Skeletal muscle tissue (tissue), 4 donors: Measurements from ENCODE around the gene GDPGP1. TPM values are rescaled to one million over a fixed set of nuclear protein-coding genes. Genes with fewer than 3 reads are reported as not detected.
"Not testable (repeated sequence)": the region's sequence is repeated elsewhere in the genome, so short reads cannot be mapped to it uniquely, and the experiment has no call there.

Experiments used
- H3K27ac ChIP-seq: one replicate; pipeline ENCODE4 v1.7.0; 2013; ENCODE audit warnings: mild to moderate bottlenecking, low read depth, low read length, inconsistent platforms
- H3K27me3 ChIP-seq, 3 donors: one replicate each; pipeline ENCODE4 v1.7.0; 2013; ENCODE audit warnings: low read length in 3 of 3; ENCODE audit not compliant: control insufficient read depth in 3 of 3, insufficient read depth in 3 of 3
- H3K36me3 ChIP-seq, 3 donors: one replicate each; pipeline ENCODE4 v1.7.0; 2013; ENCODE audit warnings: low read length in 3 of 3; ENCODE audit not compliant: control insufficient read depth in 3 of 3, insufficient read depth in 3 of 3
- H3K4me1 ChIP-seq, 3 donors: one replicate each; pipeline ENCODE4 v1.7.0; 2013; ENCODE audit warnings: low read length in 3 of 3, mild to moderate bottlenecking in 3 of 3; ENCODE audit not compliant: control insufficient read depth in 3 of 3, insufficient read depth in 3 of 3
- H3K4me3 ChIP-seq, 3 donors: one replicate each; pipeline ENCODE4 v1.7.0; 2013; ENCODE audit warnings: low read length in 3 of 3
- H3K9ac ChIP-seq, 3 donors: one replicate each; pipeline ENCODE4 v1.7.0; 2013; ENCODE audit warnings: low read length in 3 of 3, mild to moderate bottlenecking in 3 of 3, moderate library complexity in 2 of 3, low read depth in 1 of 3
- H3K9me3 ChIP-seq, 3 donors: one replicate each; pipeline ENCODE4 v1.7.0; 2013; ENCODE audit warnings: low read length in 3 of 3; ENCODE audit not compliant: control insufficient read depth in 3 of 3
- total RNA-seq: library from RNA; depleted of rRNA; stranded (reverse); fragments of >200 nt; gene quantifications from one replicate; pipeline ENCODE4 v1.2.3, GENCODE V29; 2014
- donor health status: Osteomylitis.

The GDPGP1 gene, protein sequence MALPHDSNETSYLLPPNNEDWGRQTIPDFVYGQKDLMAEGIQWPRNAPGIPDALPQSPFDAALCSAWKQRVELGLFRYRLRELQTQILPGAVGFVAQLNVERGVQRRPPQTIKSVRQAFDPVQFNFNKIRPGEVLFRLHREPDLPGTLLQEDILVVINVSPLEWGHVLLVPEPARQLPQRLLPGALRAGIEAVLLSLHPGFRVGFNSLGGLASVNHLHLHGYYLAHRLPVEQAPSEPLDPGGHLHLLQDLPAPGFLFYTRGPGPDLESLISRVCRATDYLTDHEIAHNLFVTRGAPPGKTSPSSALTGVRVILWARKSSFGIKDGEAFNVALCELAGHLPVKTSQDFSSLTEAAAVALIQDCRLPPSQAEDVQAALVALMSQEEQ
- 3.1 TPM for total RNA-seq

DNA sequence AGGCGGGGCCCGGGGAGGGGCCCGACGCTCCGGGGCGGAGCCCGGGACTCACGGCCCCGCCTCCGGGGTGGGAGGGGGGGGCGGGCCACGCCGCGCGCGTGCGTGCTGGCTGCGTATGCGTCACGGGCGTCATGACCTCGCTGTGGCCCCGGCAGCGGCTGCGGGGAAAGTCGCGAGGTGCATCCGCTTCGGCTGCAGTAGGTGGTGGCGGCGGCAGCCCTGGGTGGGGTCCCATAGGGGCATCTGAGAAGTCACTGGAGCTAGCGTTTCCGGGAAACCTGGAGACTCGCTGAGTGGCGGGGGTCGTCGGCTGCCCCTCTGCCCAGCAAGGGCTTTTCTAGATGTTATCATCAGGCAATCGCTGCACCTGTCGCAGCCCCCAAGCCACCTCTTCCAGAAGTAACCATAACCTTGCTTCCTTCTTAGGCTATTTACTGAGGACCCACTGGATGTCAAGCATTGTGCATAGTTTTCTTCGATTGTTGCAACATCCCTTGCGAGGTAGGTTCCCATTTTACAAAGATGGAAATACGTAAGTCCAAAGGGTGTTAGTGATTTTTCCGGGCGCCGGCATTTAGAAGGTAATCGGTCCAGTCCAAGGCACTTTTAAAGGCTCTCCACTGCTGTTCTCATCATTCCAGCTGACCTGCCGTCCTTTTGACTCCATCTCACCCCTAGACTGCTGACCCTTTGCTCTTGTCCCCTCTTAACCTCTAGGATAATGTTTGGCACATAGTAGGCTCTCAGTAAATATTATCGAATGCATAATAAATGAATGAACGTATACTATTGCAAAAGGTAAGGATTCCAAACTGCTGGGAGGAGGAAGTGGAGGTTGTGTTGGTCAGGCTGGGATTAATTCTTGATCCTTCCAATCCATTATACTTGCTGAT, at the start of gene GDPGP1:
TSS of gene GDPGP1 (plus strand) at position 114 of the 893 bp plus-strand sequence. CDS start 6,700 bp downstream, outside the sequence.
- Histone ChIP-seq H3K4me3 (peak within 1 kb of the TSS; percentile 86 to 92 (median 90)), H3K27ac (peak within 1 kb of the TSS; percentile 82), H3K27me3 (no peaks in the 10 kb centered on the region), H3K36me3 (peaks cover 25 to 34% (median 28%) of the 10 kb centered on the region in 3 donors), H3K9me3 (no peaks in the 10 kb centered on the region), H3K4me1 (peaks cover 34 to 49% (median 37%) of the 10 kb centered on the region in 3 donors), H3K9ac (peak within 1 kb of the TSS; percentile 88 to 92 (median 90))

GRCh38 chr15:90184786-90185704, 49.0 kb upstream of the GDPGP1 start:
- Histone ChIP-seq H3K27ac (peak overlapping the region; percentile 95), H3K9ac (peak overlapping the region; percentile 74 to 85 (median 81)), H3K27me3 (no peaks in the 10 kb centered on the region), H3K9me3 (no peaks in the 10 kb centered on the region), H3K4me1 (peaks cover 8 to 11% (median 10%) of the 10 kb centered on the region in 3 donors), H3K36me3 (no peaks in the 10 kb centered on the region), H3K4me3 (peak overlapping the region; percentile 70 to 85 (median 75))

DNA sequence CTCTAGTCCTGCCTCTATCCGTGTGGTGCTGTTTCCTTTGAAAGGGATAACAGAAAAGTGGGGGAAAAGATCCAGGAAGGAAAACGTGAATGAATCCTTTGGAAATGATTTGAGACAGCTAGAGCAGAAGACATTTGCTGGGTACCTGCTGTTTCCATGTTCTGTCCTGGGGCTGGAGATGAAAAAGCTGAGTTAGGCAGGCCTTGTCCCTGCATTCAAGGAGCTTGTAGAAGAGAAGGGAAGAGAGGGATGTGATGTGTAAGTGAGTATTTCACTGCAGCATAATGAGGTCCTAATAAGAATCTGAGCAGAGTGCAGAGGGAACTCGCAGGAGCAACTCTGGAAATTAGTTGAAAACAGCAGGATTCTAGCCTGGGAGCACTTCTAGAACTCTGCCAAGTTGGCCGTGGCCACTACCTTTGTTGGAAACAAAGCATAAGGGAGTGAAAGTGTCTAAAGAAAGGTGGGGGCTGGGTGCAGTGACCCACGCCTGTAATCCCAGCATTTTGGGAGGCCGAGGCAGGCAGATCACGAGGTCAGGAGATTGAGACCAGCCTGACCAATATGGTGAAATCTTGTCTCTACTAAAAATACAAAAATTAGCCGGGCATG, 46.6 kb upstream of the GDPGP1 start:
- no peaks in the 10 kb centered on the region for H3K9me3 ChIP-seq
- H3K27ac ChIP-seq = no peak overlapping the region
- peaks cover 22 to 32% (median 23%) of the 10 kb centered on the region in 3 donors for H3K4me1 ChIP-seq
- H3K9ac ChIP-seq = no peak overlapping the region
- no peaks in the 10 kb centered on the region for H3K36me3 ChIP-seq
- no peaks in the 10 kb centered on the region for H3K27me3 ChIP-seq
- no peak overlapping the region for H3K4me3 ChIP-seq

DNA sequence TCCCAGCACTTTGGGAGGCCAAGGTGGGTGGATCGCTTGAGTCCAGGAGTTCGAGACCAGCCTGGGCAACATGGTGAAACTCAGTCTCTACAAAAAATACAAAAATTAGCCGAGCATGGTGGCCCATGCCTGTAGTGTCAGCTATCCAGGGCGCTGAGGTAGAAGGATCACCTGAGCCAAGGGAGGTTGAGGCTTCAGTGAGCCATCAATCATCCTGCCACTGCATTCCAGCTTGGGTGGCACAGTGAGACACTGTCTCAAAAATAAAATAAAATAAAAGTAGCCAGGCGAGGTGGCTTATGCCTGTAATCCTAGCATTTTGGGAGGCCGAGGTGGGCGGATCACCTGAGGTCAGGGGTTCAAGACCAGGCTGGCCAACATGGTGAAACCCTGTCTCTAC, 45.9 kb upstream of the GDPGP1 start:
- not testable (repeated sequence) for H3K9ac ChIP-seq, H3K9me3 ChIP-seq, H3K4me3 ChIP-seq, H3K27me3 ChIP-seq, H3K27ac ChIP-seq, H3K36me3 ChIP-seq
- peaks cover 28 to 39% (median 28%) of the 10 kb centered on the region in 3 donors for H3K4me1 ChIP-seq

DNA sequence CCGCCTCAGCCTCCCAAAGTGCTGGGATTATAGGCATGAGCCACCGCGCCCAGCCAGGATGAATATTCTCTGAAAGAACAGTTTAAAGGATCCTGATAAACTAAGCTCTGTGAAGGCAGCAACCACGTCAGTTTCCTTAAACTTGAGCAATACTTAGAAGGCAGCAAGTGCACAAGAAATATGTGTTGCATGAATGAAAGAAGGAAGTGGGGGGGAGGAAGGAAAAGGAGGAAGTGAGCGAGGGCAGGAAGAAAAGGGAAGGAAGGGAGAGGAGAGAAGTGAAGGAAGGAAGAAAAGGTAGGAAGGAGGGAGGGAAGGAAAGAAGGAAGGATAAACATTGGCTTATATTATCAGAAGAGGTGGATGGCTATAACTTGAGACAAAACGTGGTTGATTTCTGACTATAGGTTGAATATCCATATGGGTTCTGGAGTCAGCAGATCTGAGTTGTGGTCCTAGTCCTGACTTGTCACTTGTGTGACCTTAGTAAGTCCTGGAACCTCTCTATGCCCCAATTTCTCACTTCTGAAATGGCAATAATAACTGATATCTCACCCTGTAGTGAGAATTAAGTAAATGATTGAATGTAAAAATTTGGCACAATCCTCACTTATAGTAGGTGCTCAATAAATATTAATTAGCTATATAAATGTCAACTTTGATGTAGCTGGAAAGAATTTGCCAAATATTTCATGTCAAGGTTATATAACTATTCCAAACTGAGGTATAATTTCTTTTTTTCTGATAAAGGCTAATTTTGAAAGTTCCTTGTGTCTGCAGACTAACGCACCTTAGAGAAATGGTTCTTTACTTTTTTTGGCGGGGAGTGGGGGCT, 44.9 kb upstream of the GDPGP1 start:
- Histone ChIP-seq H3K27me3 (no peaks in the 10 kb centered on the region), H3K36me3 (no peaks in the 10 kb centered on the region), H3K27ac (no peak overlapping the region), H3K4me3 (no peak overlapping the region), H3K9me3 (no peaks in the 10 kb centered on the region), H3K9ac (no peak overlapping the region), H3K4me1 (peaks cover 29 to 43% (median 34%) of the 10 kb centered on the region in 3 donors)

DNA sequence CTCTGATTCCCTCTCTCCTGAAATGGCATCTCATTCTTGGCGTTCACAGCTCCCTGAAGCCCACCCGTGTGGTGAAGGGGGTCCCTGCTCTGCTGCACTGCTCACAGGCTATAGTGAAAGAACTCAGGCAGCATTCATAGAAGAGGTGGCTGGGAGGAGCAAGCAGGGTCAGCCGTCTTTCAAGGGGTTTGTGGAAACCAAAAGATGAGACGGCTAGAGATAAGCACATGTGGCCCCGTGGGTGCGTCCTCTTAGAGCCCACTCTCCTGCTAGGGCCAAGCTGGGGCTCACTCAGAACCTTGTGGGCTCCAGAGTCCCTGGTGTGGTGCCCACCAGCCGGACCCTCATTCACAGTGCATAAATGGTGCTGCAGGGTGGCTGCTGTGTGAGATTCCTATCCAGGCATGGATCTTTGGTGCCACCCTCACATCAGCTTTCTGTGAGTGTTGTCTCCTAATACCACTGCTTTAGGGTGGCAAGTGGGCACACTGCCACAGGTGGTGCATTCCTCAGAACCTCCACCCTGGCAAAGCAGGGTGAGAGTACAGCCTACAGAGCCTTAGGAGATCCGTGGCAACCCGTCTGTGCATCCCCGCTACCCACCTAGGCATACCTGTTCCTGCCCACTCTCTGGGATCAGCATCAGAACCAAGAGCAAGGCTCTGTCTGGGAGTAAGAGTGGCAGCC, 44.1 kb upstream of the GDPGP1 start:
- no peaks in the 10 kb centered on the region for H3K9me3 ChIP-seq
- no peaks in the 10 kb centered on the region for H3K36me3 ChIP-seq
- peaks cover 25 to 39% (median 29%) of the 10 kb centered on the region in 3 donors for H3K4me1 ChIP-seq
- no peak overlapping the region for H3K27ac ChIP-seq
- no peak overlapping the region for H3K4me3 ChIP-seq
- no peaks in the 10 kb centered on the region for H3K27me3 ChIP-seq
- H3K9ac ChIP-seq = no peak overlapping the region

DNA sequence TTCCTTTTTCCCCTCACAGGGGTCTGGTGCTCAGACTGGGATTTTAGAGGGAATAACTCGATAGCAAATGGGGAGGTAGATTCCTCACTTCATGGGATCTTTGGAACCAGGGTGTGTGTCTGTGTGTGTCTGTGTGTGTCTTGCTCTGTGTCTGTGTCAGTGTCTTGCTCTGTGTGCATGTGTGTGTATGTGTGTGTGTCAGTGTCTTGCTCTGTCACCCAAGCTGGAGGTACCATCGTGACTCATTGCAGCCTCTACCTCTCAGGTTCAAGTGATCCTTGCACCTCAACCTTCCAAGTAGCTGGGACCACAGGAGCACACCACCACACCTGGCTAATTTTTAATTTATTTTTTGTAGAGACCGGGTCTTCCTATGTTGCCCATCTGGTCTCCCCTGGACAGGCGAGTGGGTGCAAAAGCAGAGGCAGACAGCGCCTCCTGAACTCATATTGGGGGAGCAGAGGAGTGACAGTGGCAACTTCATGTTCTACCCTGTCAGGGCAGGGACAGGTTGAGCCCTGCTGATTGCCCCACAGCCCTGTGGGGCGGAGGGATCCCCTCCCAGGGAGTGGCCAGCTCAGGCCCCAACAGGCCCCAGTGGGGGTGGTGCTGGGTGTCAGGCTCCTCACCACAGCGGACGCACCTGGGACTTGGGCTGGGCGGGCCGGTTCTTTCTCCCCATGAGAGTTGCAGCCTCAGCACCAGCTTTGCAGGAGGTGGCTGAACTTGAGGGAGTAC, 43.2 kb upstream of the GDPGP1 start:
- no peaks in the 10 kb centered on the region for H3K36me3 ChIP-seq
- H3K27ac ChIP-seq = peak overlapping the region; percentile 2
- no peaks in the 10 kb centered on the region for H3K27me3 ChIP-seq
- H3K9ac ChIP-seq = no peak overlapping the region
- peaks cover 25 to 36% (median 26%) of the 10 kb centered on the region in 3 donors for H3K4me1 ChIP-seq
- no peaks in the 10 kb centered on the region for H3K9me3 ChIP-seq
- H3K4me3 ChIP-seq = no peak overlapping the region

- Histone ChIP-seq H3K9me3 (no peaks in the 10 kb centered on the region), H3K4me1 (peaks cover 25 to 36% (median 26%) of the 10 kb centered on the region in 3 donors), H3K27me3 (no peaks in the 10 kb centered on the region), H3K27ac (peak overlapping the region; percentile 2), H3K36me3 (no peaks in the 10 kb centered on the region), H3K9ac (no peak overlapping the region), H3K4me3 (no peak overlapping the region)
Measured at GRCh38 chr15:90191344-90191687, 42.7 kb upstream of the GDPGP1 start.
